Measurements from ENCODE around the gene BCAS4. TPM values are rescaled to one million over a fixed set of nuclear protein-coding genes. Genes with fewer than 3 reads are reported as not detected.

Gene BCAS4
- total RNA-seq, 2 donors from 2014 or later: 9.5 to 25.2 TPM

GRCh38 chr20:50746138-50746940, 48.5 kb upstream of the BCAS4 start:
- Histone ChIP-seq H3K27ac (ENCODE audit: low read depth, low read length) (peak overlapping the region; percentile 40), H3K9me3 (ENCODE audit: control insufficient read depth, low read length) (no peaks in the 10 kb centered on the region), H3K4me3 (ENCODE audit: low read length) (no peak overlapping the region), H3K9ac (ENCODE audit: extremely low read depth, low read length, poor library complexity, severe bottlenecking) (no peak overlapping the region), H3K27me3 (ENCODE audit: control insufficient read depth, insufficient read depth, low read length, poor library complexity, severe bottlenecking) (no peaks in the 10 kb centered on the region), H3K36me3 (ENCODE audit: control insufficient read depth, insufficient read depth, low read length) (peaks cover 50% of the 10 kb centered on the region), H3K4me1 (ENCODE audit: control insufficient read depth, insufficient read depth, low read length) (no peaks in the 10 kb centered on the region)
- Mint-ChIP-seq H3K4me3 (no peak overlapping the region), H3K36me3 (ENCODE audit: low read depth) (peaks cover 30% of the 10 kb centered on the region), H3K4me1 (peaks cover 24% of the 10 kb centered on the region), H3K27me3 (ENCODE audit: insufficient read depth) (no peaks in the 10 kb centered on the region), H3K27ac (no peak overlapping the region), H3K9me3 (no peaks in the 10 kb centered on the region)
- peak; percentile 31 for TF ChIP-seq CTCF (conservative IDR thresholded peaks at IDR 0.05)
- DNase-seq: peak; percentile 17
- 97 to 100% methylated on average over 3 of the region's 3 CpGs for WGBS, 2 experiments (ENCODE audit: insufficient coverage in 1 of 2, insufficient read length in 1 of 2)

- Mint-ChIP-seq H3K27ac (no peak overlapping the region), H3K36me3 (ENCODE audit: low read depth) (peaks cover 32% of the 10 kb centered on the region), H3K4me1 (peaks cover 23% of the 10 kb centered on the region), H3K9me3 (no peaks in the 10 kb centered on the region), H3K4me3 (no peak overlapping the region), H3K27me3 (ENCODE audit: insufficient read depth) (no peaks in the 10 kb centered on the region)
- Histone ChIP-seq H3K27ac (ENCODE audit: low read depth, low read length) (no peak overlapping the region), H3K9me3 (ENCODE audit: control insufficient read depth, low read length) (no peaks in the 10 kb centered on the region), H3K27me3 (ENCODE audit: control insufficient read depth, insufficient read depth, low read length, poor library complexity, severe bottlenecking) (no peaks in the 10 kb centered on the region), H3K36me3 (ENCODE audit: control insufficient read depth, insufficient read depth, low read length) (peaks cover 57% of the 10 kb centered on the region), H3K4me3 (ENCODE audit: low read length) (no peak overlapping the region), H3K4me1 (ENCODE audit: control insufficient read depth, insufficient read depth, low read length) (no peaks in the 10 kb centered on the region), H3K9ac (ENCODE audit: extremely low read depth, low read length, poor library complexity, severe bottlenecking) (no peak overlapping the region)
- DNase-seq: no peak
- TF ChIP-seq CTCF (conservative IDR thresholded peaks at IDR 0.05): no peak
- 100% methylated on average over 2 of the region's 2 CpGs; no CpG with 5 or more reads in 1 of the 2 experiments for WGBS, 2 experiments (ENCODE audit: insufficient coverage in 1 of 2, insufficient read length in 1 of 2)
Measured at GRCh38 chr20:50747275-50747674, 47.6 kb upstream of the BCAS4 start.

- no peaks in the 10 kb centered on the region for H3K27me3 ChIP-seq (ENCODE audit: control insufficient read depth, insufficient read depth, low read length, poor library complexity, severe bottlenecking)
- Mint-ChIP-seq H3K9me3 (no peaks in the 10 kb centered on the region), H3K27ac (no peak overlapping the region), H3K4me1 (peaks cover 12% of the 10 kb centered on the region), H3K36me3 (ENCODE audit: low read depth) (peaks cover 29% of the 10 kb centered on the region), H3K4me3 (no peak overlapping the region), H3K27me3 (ENCODE audit: insufficient read depth) (no peaks in the 10 kb centered on the region)
- no peak overlapping the region for H3K9ac ChIP-seq (ENCODE audit: extremely low read depth, low read length, poor library complexity, severe bottlenecking)
- H3K36me3 ChIP-seq (ENCODE audit: control insufficient read depth, insufficient read depth, low read length): peaks cover 59% of the 10 kb centered on the region
- DNase-seq: peak; percentile 13
- no peak overlapping the region for H3K27ac ChIP-seq (ENCODE audit: low read depth, low read length)
- WGBS, 2 experiments (ENCODE audit: insufficient coverage in 1 of 2, insufficient read length in 1 of 2): 93 to 94% methylated on average over 8 of the region's 8 CpGs
- H3K4me1 ChIP-seq (ENCODE audit: control insufficient read depth, insufficient read depth, low read length): no peaks in the 10 kb centered on the region
- no peaks in the 10 kb centered on the region for H3K9me3 ChIP-seq (ENCODE audit: control insufficient read depth, low read length)
- no peak for TF ChIP-seq CTCF (conservative IDR thresholded peaks at IDR 0.05)
- H3K4me3 ChIP-seq (ENCODE audit: low read length): no peak overlapping the region
Measured at GRCh38 chr20:50750145-50750671, 44.7 kb upstream of the BCAS4 start.

Data from endodermal cell (in vitro differentiated cells).